Fibroblast of lung (primary cell): ENCODE measurements around the gene ABCC9. TPM values are rescaled to one million over a fixed set of nuclear protein-coding genes. Genes with fewer than 3 reads are reported as not detected.

ENCODE experiments used
- DNase-seq, 2 donors: peaks; one replicate each; pipeline versions ENCODE4 v3.0.0 to v3.0.0-alpha.2; 2010; ENCODE audit warnings: low read depth in 2 of 2
- H2AFZ ChIP-seq: 2 replicates; pipeline ENCODE4 v1.5.1; 2012; ENCODE audit warnings: low read length, control low read depth, inconsistent platforms
- H3K27ac ChIP-seq: 2 replicates; pipeline ENCODE4 v1.5.1; 2011; ENCODE audit warnings: low read length, control low read depth; ENCODE audit not compliant: insufficient read depth
- H3K27me3 ChIP-seq: 2 replicates; pipeline ENCODE4 v1.5.1; 2011; ENCODE audit warnings: mild to moderate bottlenecking, low read length; ENCODE audit not compliant: control insufficient read depth, insufficient read depth
- H3K36me3 ChIP-seq: 2 replicates; pipeline ENCODE4 v1.5.1; 2011; ENCODE audit warnings: low read length; ENCODE audit not compliant: control insufficient read depth, insufficient read depth
- H3K4me1 ChIP-seq: 2 replicates; pipeline ENCODE4 v1.5.1; 2011; ENCODE audit warnings: low read length; ENCODE audit not compliant: control insufficient read depth, insufficient read depth; ENCODE audit errors: extremely low read depth
- H3K4me2 ChIP-seq: 2 replicates; pipeline ENCODE4 v1.5.1; 2011; ENCODE audit warnings: low read length, control low read depth; ENCODE audit not compliant: insufficient read depth; ENCODE audit errors: extremely low read depth
- H3K4me3 ChIP-seq, 4 experiments: fragments of 200-600 bp in 1 of 4; sonication (generic) in 1 of 4; replicated peaks in 1 of 4; 2 replicates each; pipeline ENCODE4 v1.5.1; 2011 to 2016; ENCODE audit warnings: low read length in 4 of 4, low read depth in 3 of 4, mild to moderate bottlenecking in 3 of 4, control low read depth in 2 of 4, inconsistent platforms in 1 of 4, mixed read lengths in 1 of 4; ENCODE audit not compliant: insufficient read depth in 1 of 4; ENCODE audit errors: control extremely low read depth in 1 of 4
- H3K79me2 ChIP-seq: 2 replicates; pipeline ENCODE4 v1.5.1; 2012; ENCODE audit warnings: mild to moderate bottlenecking, low read length, inconsistent platforms; ENCODE audit not compliant: control insufficient read depth, insufficient read depth
- H3K9ac ChIP-seq: 2 replicates; pipeline ENCODE4 v1.5.1; 2011; ENCODE audit warnings: mild to moderate bottlenecking, low read length, control low read depth; ENCODE audit not compliant: insufficient read depth
- H3K9me3 ChIP-seq: 2 replicates; pipeline ENCODE4 v1.5.1; 2012; ENCODE audit warnings: low read depth, low read length; ENCODE audit not compliant: control insufficient read depth, insufficient read depth
- H4K20me1 ChIP-seq: 2 replicates; pipeline ENCODE4 v1.5.1; 2011; ENCODE audit warnings: low read length; ENCODE audit not compliant: control insufficient read depth, insufficient read depth; ENCODE audit errors: extremely low read depth
- CTCF ChIP-seq, 2 donors: IDR thresholded peaks in 1 of 2; conservative IDR thresholded peaks in 1 of 2; 1 replicate in 1 of 2; 2 replicates in 1 of 2; pipeline ENCODE4 v1.5.1; 2011 to 2012; ENCODE audit warnings: low read length in 2 of 2, control low read depth in 1 of 2, inconsistent platforms in 1 of 2, low read depth in 1 of 2, mild to moderate bottlenecking in 1 of 2
- EZH2 ChIP-seq: IDR thresholded peaks from 2 replicates; pipeline ENCODE4 v1.5.1; 2012; ENCODE audit warnings: low read length, control low read depth, mild to moderate bottlenecking; ENCODE audit errors: missing control alignments
- polyA plus RNA-seq, 2 donors: library from polyadenylated mRNA; depleted of rRNA in 1 of 2; stranded (reverse) in 1 of 2; unstranded in 1 of 2; fragments of >200 nt; gene quantifications; 2 replicates each; pipeline ENCODE4 v1.2.1, GENCODE V29; 2011 to 2012; ENCODE audit warnings: missing spikeins in 1 of 2
- total RNA-seq: library from RNA; depleted of rRNA; stranded (reverse); fragments of >200 nt; gene quantifications from 2 replicates; pipeline ENCODE4 v1.2.1, GENCODE V29; 2014

Gene ABCC9
- total and polyA plus RNA-seq, 2 donors (not counting 1 experiment from before 2014, with no cell fraction given), result 9.9 to 31.1 TPM

- H3K4me1 ChIP-seq, result no peaks in the 10 kb centered on the region
- H3K4me3 ChIP-seq, result no peak overlapping the region
- no peaks in the 10 kb centered on the region for H4K20me1 ChIP-seq
- no peak for DNase-seq
- no peaks in the 10 kb centered on the region for H3K27me3 ChIP-seq
- no peaks in the 10 kb centered on the region for H3K36me3 ChIP-seq
- no peak for TF ChIP-seq CTCF (conservative IDR thresholded peaks at IDR 0.05 in 1 of 2, IDR thresholded peaks at IDR 0.05 in 1 of 2; ENCODE audit: low read depth in 1 of 2, low read length in 2 of 2)
- TF ChIP-seq EZH2, result no peak
- no peaks in the 10 kb centered on the region for H3K9me3 ChIP-seq
- H3K79me2 ChIP-seq, result no peaks in the 10 kb centered on the region
- H3K9ac ChIP-seq, result no peak overlapping the region
- no peak overlapping the region for H3K27ac ChIP-seq
- no peak overlapping the region for H3K4me2 ChIP-seq
- no peak overlapping the region for H2AFZ ChIP-seq
Measured at GRCh38 chr12:21860534-21860933, 80.7 kb downstream of the ABCC9 start.

GRCh38 chr12:21860128-21860527 lies 81.1 kb downstream of the ABCC9 start:
- H3K27ac ChIP-seq, result no peak overlapping the region
- no peaks in the 10 kb centered on the region for H3K36me3 ChIP-seq
- no peak overlapping the region for H2AFZ ChIP-seq
- H3K4me2 ChIP-seq, result no peak overlapping the region
- DNase-seq, result no peak
- no peaks in the 10 kb centered on the region for H3K79me2 ChIP-seq
- no peaks in the 10 kb centered on the region for H3K27me3 ChIP-seq
- no peak overlapping the region for H3K9ac ChIP-seq
- no peaks in the 10 kb centered on the region for H3K4me1 ChIP-seq
- H4K20me1 ChIP-seq, result no peaks in the 10 kb centered on the region
- H3K4me3 ChIP-seq, result no peak overlapping the region
- no peaks in the 10 kb centered on the region for H3K9me3 ChIP-seq
- TF ChIP-seq CTCF (conservative IDR thresholded peaks at IDR 0.05 in 1 of 2, IDR thresholded peaks at IDR 0.05 in 1 of 2; ENCODE audit: low read depth in 1 of 2, low read length in 2 of 2), result no peak
- TF ChIP-seq EZH2, result no peak

- no peak overlapping the region for H2AFZ ChIP-seq
Measured at GRCh38 chr12:21852251-21852650, 89.0 kb downstream of the ABCC9 start.

More at GRCh38 chr12:21852251-21852650, 89.0 kb downstream of the ABCC9 start:
- Histone ChIP-seq H3K79me2 (no peaks in the 10 kb centered on the region), H3K9me3 (no peaks in the 10 kb centered on the region), H3K4me1 (no peaks in the 10 kb centered on the region), H3K27me3 (no peaks in the 10 kb centered on the region), H3K27ac (no peak overlapping the region), H3K4me2 (no peak overlapping the region), H4K20me1 (no peaks in the 10 kb centered on the region), H3K9ac (no peak overlapping the region), H3K4me3 (no peak overlapping the region), H3K36me3 (no peaks in the 10 kb centered on the region)
- no peak for TF ChIP-seq CTCF (conservative IDR thresholded peaks at IDR 0.05 in 1 of 2, IDR thresholded peaks at IDR 0.05 in 1 of 2; ENCODE audit: low read depth in 1 of 2, low read length in 2 of 2)
- TF ChIP-seq EZH2, result no peak
- peak; percentile 71 to 73 for DNase-seq
